ENCODE results near the gene GRID1.
"Not testable (repeated sequence)": the region's sequence is repeated elsewhere in the genome, so short reads cannot be mapped to it uniquely, and the experiment has no call there.

The GRID1 gene

DNA sequence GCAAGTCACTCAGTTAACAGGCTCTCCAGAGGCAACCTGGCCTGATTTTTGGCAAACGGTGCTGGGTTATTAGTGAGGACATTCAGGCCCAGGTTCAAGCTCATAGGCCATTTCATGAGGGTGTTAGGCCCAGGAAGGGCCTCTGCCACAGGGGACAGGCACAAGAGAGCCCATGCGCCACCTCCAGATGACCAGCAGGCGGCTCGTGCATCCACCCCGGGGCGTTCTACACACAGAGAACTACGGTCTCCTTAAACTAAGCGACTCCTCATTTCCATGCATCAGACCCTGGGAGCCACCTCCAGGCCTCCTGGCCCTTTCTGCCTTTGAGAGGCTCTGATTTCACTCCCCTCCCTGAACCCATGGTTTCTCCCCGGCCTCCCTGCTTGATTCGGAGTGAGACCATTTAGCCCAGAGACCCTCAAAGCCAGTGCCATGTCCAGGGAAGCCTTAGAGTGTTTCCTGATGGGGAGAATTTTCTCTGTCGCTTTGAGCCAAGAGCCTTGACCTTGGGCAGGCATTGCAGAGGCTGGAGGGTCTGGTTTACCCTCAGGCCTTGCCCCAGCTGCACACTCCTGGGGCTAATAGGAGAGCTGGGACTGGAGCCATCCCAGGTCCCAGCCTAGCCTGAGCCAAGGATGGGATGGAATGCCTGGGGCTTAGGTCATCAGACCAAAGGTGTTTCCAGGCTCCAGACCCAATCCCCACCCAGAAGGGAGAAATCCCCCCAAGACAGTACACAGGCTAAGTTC lies 188.0 kb downstream of the GRID1 start:
- DNase-seq, result no peak

GRCh38 chr10:86177537-86178155 lies 188.9 kb downstream of the GRID1 start:
- no peak for DNase-seq

DNA sequence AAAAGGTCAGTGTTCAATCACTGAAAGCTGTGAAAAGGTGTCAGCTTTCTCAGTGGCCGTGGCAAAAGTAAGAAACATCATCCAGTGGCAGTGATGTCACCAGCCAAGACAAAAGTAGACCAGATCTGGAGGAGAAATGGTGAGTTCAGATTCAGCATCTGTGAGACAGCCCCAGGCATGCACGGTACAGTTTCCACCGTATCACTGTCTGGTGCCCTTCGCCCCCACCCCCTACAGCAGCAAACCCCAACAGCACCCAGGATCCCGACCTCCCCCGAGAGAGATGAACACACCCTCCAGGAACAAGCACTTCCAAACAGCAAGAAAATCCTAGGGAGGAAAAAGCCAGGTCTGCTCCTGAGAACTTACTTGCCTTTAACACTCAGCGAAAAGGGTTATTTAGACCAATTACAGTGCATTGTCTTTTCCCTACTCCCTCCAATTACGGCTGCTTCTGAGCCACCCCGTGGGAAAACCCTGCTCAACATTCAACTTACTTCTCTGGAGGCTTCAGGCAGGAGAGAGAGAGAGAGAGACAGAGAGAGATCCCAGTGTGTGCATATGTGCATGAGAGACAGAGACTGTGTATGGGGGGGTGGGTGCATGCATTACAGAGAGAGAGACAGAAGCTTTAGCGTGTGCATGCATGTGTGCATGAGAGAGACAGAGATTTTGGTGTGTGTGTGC lies 189.6 kb downstream of the GRID1 start:
- no peak for DNase-seq

DNA sequence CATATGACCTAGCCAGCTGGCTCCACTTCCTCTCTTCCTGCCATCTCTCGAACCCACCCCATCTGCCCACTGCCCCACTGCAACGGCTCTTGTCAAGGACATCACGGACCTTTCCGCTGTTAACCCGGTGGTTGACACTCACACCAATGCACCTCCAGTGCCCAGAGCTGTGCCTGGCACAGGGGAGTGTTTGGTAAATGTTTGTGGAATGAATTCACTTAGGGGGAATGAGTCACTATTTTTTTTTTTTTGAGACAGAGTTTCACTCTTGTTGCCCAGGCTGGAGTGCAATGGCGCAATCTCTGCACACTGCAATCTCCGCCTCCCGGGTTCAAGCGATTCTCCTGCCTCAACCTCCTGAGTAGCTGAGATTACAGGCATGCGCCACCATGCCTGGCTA lies 191.1 kb downstream of the GRID1 start:
- DNase-seq, result not testable (repeated sequence)

- DNase-seq, result no peak
These were observed 194.3 kb downstream of the GRID1 start for GRCh38 chr10:86172301-86172700.

GRCh38 chr10:86170255-86171108 lies 196.1 kb downstream of the GRID1 start:
- no peak for DNase-seq

- no peak for DNase-seq
These were observed 196.9 kb downstream of the GRID1 start for GRCh38 chr10:86169506-86170254.

- DNase-seq, result no peak
These were observed 197.5 kb downstream of the GRID1 start for GRCh38 chr10:86169066-86169465.

GRCh38 chr10:86168256-86168655 lies 198.3 kb downstream of the GRID1 start:
- no peak for DNase-seq

GRCh38 chr10:86167762-86168128 lies 198.8 kb downstream of the GRID1 start:
- DNase-seq, result no peak

GRCh38 chr10:86167121-86167761 lies 199.4 kb downstream of the GRID1 start:
- DNase-seq, result no peak

GRCh38 chr10:86165666-86166065 lies 200.9 kb downstream of the GRID1 start:
- no peak for DNase-seq

DNA sequence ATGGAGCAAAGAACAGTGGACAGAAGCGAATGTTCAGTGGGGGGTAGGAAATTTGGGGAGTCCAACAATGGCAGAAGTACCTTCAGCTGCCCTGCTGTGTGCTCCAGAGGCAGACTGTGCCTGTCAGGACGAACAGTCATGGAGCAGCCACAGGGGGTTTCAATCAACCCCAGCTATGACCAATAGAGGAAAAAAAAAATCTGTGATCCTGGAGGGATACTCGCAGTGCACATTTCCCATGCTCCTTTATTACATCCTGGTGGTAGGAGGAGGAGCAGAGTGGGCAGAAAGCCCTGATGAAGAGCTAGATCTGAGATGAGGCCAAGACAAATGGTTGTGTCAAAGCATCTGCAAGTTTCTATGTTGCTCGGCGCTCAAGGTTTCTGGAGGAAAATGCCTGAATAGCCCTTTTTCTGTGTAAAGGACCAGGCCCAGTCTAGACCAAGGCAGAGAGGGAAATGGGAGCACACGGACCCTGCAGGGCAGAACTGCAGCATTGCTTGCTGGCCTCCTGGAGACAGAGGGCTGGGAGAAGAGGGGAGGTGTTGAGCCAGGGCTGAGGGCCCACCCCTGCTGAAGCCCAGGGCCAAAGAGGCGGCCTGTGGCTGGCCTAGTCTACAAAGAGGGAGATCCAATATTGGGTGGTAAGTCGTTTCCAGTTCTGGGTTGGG lies 201.5 kb downstream of the GRID1 start:
- DNase-seq, result no peak

DNA sequence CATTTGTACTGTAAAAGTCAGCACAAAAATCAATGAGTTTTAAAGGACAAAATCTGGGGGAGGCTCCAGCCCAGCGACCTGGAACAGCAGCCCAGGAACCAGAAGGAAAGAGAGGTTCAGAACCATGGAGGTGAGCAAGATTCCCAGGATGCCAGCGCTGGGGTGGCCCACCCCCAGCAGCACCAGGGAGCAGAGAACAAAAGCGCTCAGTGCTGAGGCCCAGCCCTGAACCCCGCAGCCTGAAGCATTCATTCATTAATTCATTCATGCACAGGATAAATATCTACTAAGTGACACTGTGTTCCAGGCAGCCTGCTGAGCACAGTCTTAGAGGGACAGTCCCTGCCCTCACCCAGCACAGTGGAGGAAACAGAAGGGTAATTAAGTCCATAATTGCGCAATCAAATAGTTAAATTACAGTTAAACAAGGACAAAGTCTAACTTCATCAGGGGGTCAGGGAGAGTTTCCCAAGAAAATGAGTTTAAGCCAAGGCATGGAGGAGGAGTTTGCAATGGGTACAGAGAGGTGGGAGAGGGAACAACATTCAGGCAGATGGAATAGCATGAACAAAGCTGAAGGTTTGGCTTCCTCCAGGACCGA lies 202.3 kb downstream of the GRID1 start:
- DNase-seq, result no peak

DNA sequence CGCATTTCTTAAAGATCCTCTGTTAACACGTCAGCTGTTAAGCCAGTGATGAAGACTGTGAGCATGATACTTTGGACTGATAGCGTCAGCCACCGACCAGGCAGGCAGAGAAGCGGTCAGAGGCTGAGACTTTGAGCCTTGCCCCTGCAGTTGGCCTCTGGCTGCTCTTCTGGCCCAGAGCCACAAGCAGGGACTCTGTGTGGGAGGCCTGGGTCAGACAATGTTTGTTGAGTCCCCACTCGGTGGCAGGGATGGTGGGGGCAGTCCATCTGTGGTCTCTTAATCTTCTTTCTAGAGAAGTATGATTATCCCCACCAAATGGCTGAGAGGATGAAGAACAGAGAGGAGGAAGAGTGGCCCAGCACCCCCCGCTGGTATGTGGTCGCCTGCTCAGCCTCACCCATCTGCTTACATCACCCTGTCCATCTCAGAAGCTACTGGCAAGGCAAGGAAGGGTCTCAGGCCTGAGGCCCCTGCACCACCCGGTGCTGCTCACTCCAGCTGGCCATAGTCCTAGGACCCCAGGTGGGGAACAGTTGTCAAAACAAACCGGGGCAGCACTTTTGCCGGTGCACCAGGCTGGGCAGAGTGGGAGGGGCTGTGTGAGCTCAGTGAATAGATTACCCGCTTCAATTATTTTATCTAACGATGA lies 202.9 kb downstream of the GRID1 start:
- DNase-seq, result no peak

DNA sequence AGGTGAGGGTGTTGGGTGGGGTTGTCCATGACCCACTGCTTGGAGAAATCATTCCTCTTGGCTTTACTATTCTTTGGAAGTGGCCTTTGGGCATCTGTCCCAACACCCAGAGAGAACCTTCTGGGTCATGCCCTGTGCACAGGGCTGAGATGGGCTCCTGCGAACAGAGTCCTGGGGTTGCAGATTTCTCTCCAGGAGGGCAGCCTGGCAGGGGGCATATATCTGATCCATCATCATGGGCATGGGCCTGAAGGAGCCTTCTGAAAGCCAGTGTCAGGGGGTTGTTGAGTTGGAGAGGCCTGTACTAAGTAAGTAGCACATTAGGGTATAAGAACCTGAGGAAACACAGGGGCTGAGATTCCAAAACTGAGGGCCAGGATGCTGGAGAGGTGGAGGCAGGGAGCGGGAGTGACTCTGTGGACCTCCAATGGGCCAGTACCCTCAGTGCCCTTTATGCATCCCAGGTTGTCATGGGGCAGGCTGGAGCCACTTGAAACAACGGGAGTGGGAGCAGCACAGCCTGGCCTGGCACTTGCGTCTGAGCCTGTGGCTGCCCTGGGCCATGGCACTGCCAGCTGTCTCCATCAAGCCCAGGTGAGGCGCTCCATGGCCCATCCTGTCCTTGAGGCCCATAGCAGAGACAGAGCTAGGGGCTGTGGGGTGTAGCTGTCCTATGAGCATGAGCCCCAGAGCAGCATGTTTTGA lies 203.7 kb downstream of the GRID1 start:
- no peak for DNase-seq

DNA sequence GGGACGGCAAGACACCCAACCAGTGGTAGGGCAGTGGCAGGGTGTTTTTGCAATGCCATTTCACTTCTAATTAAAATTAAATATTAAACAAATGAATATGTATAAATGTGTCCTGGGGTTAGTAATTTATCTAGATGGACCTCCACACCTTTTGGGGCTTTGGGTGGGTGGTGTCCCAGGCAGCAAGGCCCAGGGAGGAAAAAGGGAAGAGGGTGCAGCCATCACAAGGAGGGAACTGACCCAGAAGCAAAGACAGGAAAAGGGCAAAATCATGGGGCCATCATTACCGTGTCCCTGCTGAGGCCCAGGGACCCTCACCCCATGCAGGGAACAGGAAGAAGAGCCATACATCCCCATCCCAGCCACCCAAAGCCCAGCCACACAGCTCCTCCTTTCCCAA lies 204.6 kb downstream of the GRID1 start:
- no peak for DNase-seq

DNA sequence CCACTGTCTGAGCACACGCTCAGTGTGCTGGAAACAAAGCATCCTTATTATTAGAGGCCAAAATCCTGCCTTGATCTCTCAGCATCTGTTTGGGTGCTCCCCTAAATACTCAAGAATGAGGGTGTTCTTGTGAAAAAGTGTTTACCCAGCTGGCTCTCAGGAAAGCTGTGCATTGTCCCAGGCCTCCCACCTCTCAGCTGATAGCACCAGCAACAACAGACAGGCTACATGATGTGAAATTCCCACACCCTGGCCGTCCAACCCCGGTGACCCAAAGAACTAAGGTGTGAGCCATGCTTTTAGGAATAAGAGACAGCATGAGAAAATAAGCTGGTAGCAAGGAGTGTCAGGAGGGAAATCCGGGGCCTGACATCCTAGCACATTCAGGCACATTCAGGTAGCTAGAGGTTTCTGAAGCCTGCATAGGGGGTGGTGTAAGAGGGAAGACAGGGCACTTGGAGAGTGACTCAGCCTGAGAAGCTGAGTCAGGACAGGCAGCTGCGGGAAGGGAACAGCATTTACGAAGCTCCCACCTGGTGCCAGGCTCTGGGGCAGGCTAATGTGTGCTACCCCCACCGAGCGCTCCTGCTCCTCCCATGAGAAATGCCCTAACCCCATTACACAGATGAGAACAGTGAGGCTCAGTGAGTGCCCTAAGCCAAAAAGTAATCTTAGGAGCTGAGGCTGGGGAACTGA lies 205.6 kb downstream of the GRID1 start:
- no peak for DNase-seq

DNA sequence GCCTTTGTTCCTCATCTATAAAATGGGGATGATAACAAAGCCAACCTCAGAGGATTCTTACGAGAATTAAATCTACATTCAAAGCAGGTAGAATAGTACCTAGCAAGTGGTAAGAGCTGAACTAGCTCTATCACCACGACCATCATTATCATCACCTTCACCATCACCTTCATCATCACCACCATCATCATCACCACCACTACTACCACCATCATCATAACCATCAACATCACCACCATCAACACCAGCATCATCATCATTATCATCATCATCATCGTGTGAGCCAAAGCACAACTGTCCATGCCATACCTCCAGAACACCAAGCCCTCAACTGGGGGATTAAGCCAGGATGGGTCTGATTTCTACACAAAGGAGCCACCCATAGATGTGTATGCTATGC lies 206.8 kb downstream of the GRID1 start:
- no peak for DNase-seq
